ENCODE data around the gene SLC34A3.
A peak's percentile ranks its signal among the peaks of the same experiment; 100 is the strongest.

SLC34A3 gene

GRCh38 chr9:137230705-137231371, at the start of gene SLC34A3:
TSS of gene SLC34A3 (plus strand) at chr9:137230901. CDS start at chr9:137231703, 802 bp downstream.
- DNase-seq (ENCODE audit: low read depth in 2 of 2): no peak

- no peak for DNase-seq (ENCODE audit: low read depth in 2 of 2)
Measured at GRCh38 chr9:137181680-137182079, 49.0 kb upstream of the SLC34A3 start.

GRCh38 chr9:137182836-137183235, 47.9 kb upstream of the SLC34A3 start:
- no peak for DNase-seq (ENCODE audit: low read depth in 2 of 2)

- no peak for DNase-seq (ENCODE audit: low read depth in 2 of 2)
Measured at GRCh38 chr9:137183980-137184595, 46.6 kb upstream of the SLC34A3 start.

- no peak for DNase-seq (ENCODE audit: low read depth in 2 of 2)
Measured at GRCh38 chr9:137184881-137185660, 45.6 kb upstream of the SLC34A3 start.

- no peak for DNase-seq (ENCODE audit: low read depth in 2 of 2)
Measured at GRCh38 chr9:137185921-137186320, 44.8 kb upstream of the SLC34A3 start.

- DNase-seq (ENCODE audit: low read depth in 2 of 2): no peak
Measured at GRCh38 chr9:137186385-137186784, 44.3 kb upstream of the SLC34A3 start.

- DNase-seq (ENCODE audit: low read depth in 2 of 2): no peak
Measured at GRCh38 chr9:137187386-137187785, 43.3 kb upstream of the SLC34A3 start.

GRCh38 chr9:137188086-137188489, 42.6 kb upstream of the SLC34A3 start:
- no peak for DNase-seq (ENCODE audit: low read depth in 2 of 2)

GRCh38 chr9:137188490-137189296, 42.0 kb upstream of the SLC34A3 start, which contains the start of the genes ANAPC2 and SSNA1:
TSS of gene ANAPC2 (minus strand) at chr9:137188560. CDS start at chr9:137188532, 28 bp downstream.
TSS of gene SSNA1 (plus strand) at chr9:137188676. CDS start at chr9:137188727, 51 bp downstream.
- peak; percentile 80 to 91 for DNase-seq (ENCODE audit: low read depth in 2 of 2)

GRCh38 chr9:137189297-137190295, 41.1 kb upstream of the SLC34A3 start:
- no peak for DNase-seq (ENCODE audit: low read depth in 2 of 2)

- DNase-seq (ENCODE audit: low read depth in 2 of 2): no peak
Measured at GRCh38 chr9:137190315-137190856, 40.3 kb upstream of the SLC34A3 start.

- DNase-seq (ENCODE audit: low read depth in 2 of 2): no peak
Measured at GRCh38 chr9:137191245-137191644, 39.5 kb upstream of the SLC34A3 start.

GRCh38 chr9:137191691-137192447, 38.8 kb upstream of the SLC34A3 start:
- DNase-seq (ENCODE audit: low read depth in 2 of 2): no peak

- DNase-seq (ENCODE audit: low read depth in 2 of 2): no peak
Measured at GRCh38 chr9:137192448-137192780, 38.3 kb upstream of the SLC34A3 start.

- no peak for DNase-seq (ENCODE audit: low read depth in 2 of 2)
Measured at GRCh38 chr9:137192859-137193258, 37.8 kb upstream of the SLC34A3 start.

GRCh38 chr9:137193771-137194170, 36.9 kb upstream of the SLC34A3 start:
- no peak for DNase-seq (ENCODE audit: low read depth in 2 of 2)

- no peak for DNase-seq (ENCODE audit: low read depth in 2 of 2)
Measured at GRCh38 chr9:137194388-137194787, 36.3 kb upstream of the SLC34A3 start.

- DNase-seq (ENCODE audit: low read depth in 2 of 2): no peak
Measured at GRCh38 chr9:137194909-137195308, 35.8 kb upstream of the SLC34A3 start.
